ENCODE measurements around the gene ITGAD.

The ITGAD gene

DNA sequence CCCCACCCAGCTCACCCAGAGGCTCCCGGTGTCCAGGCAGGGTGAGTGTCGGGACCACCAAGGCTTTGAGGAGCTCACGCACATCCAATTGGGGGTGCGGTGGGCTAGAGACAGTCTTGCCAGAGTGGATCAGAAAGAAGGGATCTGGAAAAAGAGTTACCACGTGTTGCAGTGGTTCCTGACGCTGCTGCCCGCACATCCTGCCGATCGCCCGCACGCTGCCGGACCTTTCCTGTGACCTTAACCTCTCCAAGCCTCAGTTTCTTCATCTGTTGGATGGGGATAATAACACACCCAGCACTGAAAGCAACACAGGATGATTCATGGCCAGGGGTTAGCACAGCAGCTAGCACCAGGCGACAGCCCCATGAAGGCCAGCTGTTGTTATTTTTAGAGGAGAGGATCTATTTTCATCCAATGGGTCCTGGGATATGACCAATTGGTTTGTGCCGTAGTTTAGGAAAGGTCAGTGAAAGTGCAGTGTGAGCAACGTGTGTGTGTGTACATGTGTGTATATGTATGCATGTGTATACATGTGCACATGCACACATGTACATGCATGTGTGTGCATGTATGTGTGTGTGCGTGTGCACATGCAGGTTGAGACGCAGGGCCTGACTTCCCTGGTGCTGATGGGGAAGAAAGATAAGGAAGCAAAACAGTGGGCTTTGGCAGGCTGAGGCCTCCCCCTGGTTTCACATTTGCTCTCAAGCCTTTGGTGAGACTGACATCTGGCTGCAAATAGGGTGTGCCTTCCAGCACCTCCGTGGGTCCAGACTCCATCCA is 35.6 kb upstream of the ITGAD start:
- TF ChIP-seq, protein P1, sequence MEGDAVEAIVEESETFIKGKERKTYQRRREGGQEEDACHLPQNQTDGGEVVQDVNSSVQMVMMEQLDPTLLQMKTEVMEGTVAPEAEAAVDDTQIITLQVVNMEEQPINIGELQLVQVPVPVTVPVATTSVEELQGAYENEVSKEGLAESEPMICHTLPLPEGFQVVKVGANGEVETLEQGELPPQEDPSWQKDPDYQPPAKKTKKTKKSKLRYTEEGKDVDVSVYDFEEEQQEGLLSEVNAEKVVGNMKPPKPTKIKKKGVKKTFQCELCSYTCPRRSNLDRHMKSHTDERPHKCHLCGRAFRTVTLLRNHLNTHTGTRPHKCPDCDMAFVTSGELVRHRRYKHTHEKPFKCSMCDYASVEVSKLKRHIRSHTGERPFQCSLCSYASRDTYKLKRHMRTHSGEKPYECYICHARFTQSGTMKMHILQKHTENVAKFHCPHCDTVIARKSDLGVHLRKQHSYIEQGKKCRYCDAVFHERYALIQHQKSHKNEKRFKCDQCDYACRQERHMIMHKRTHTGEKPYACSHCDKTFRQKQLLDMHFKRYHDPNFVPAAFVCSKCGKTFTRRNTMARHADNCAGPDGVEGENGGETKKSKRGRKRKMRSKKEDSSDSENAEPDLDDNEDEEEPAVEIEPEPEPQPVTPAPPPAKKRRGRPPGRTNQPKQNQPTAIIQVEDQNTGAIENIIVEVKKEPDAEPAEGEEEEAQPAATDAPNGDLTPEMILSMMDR (IDR thresholded peaks at IDR 0.05; ENCODE audit: low read depth, low read length, missing control alignments), result no peak
- no peak overlapping the region for H3K4me3 ChIP-seq (replicated peaks; ENCODE audit: low read depth, low read length)
- no peak for DNase-seq (ENCODE audit: extremely low read depth, low read depth)

DNA sequence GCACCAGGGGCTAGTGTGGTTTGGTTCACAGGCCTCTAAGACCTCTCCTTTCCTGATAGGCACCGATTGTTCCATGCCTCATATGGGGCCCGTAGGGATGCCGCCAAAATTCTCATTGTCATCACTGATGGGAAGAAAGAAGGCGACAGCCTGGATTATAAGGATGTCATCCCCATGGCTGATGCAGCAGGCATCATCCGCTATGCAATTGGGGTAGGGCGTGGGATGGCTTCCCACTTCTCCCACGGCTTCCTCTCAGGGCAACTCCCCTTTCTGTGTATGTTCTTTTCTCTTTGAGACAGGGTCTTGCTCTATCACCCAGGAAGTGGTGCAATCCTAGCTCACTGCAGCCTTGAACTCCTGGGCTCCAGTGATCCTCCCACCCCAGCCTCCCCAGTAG is 32.9 kb upstream of the ITGAD start:
- TF ChIP-seq, protein P1 (IDR thresholded peaks at IDR 0.05; ENCODE audit: low read depth, low read length, missing control alignments), result no peak
- no peak for DNase-seq (ENCODE audit: extremely low read depth, low read depth)
- H3K4me3 ChIP-seq (replicated peaks; ENCODE audit: low read depth, low read length), result no peak overlapping the region

GRCh38 chr16:31361201-31362110 is 31.7 kb upstream of the ITGAD start:
- TF ChIP-seq, protein P1 (IDR thresholded peaks at IDR 0.05; ENCODE audit: low read depth, low read length, missing control alignments), result no peak
- H3K4me3 ChIP-seq (replicated peaks; ENCODE audit: low read depth, low read length), result no peak overlapping the region
- no peak for DNase-seq (ENCODE audit: extremely low read depth, low read depth)

DNA sequence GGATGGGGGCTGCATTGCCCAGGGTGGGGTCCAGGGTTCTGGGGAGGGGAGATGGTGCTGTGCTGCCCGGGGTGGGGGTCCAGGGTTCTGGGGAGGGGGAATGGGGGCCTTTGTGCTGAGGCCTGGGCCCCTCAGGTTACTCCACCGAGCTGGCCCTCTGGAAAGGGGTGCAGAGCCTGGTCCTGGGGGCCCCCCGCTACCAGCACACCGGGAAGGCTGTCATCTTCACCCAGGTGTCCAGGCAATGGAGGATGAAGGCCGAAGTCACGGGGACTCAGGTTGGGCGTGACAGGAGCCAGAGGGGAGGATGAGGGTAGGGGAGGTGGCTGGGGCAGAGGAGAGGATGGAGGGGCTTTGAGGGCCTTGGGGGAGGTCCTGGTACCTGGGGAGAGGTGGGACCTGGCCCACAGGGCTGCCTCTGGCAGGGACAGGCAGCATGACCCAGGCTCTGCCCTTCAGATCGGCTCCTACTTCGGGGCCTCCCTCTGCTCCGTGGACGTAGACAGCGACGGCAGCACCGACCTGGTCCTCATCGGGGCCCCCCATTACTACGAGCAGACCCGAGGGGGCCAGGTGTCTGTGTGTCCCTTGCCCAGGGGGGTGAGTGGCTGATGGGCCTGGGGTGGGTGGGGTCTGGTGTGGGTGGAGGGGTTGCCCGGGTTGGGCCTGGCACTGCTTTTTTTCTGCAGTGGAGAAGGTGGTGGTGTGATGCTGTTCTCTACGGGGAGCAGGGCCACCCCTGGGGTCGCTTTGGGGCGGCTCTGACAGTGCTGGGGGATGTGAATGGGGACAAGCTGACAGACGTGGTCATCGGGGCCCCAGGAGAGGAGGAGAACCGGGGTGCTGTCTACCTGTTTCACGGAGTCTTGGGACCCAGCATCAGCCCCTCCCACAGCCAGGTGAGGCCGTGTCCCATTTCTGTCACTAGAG is 30.4 kb upstream of the ITGAD start:
- TF ChIP-seq, protein P1 (IDR thresholded peaks at IDR 0.05; ENCODE audit: low read depth, low read length, missing control alignments), result no peak
- DNase-seq (ENCODE audit: extremely low read depth, low read depth), result no peak
- H3K4me3 ChIP-seq (replicated peaks; ENCODE audit: low read depth, low read length), result no peak overlapping the region

GRCh38 chr16:31363721-31364120 is 29.4 kb upstream of the ITGAD start:
- TF ChIP-seq, protein P1 (IDR thresholded peaks at IDR 0.05; ENCODE audit: low read depth, low read length, missing control alignments), result no peak
- H3K4me3 ChIP-seq (replicated peaks; ENCODE audit: low read depth, low read length), result no peak overlapping the region
- DNase-seq (ENCODE audit: extremely low read depth, low read depth), result no peak

GRCh38 chr16:31364421-31364820 is 28.7 kb upstream of the ITGAD start:
- no peak for DNase-seq (ENCODE audit: extremely low read depth, low read depth)
- TF ChIP-seq, protein P1 (IDR thresholded peaks at IDR 0.05; ENCODE audit: low read depth, low read length, missing control alignments), result no peak
- H3K4me3 ChIP-seq (replicated peaks; ENCODE audit: low read depth, low read length), result no peak overlapping the region

Measured in HFF-Myc (cell line).